ENCODE data around the gene RAB3GAP1.
"Not testable (repeated sequence)": the region's sequence is repeated elsewhere in the genome, so short reads cannot be mapped to it uniquely, and the experiment has no call there.

RAB3GAP1 gene

DNA sequence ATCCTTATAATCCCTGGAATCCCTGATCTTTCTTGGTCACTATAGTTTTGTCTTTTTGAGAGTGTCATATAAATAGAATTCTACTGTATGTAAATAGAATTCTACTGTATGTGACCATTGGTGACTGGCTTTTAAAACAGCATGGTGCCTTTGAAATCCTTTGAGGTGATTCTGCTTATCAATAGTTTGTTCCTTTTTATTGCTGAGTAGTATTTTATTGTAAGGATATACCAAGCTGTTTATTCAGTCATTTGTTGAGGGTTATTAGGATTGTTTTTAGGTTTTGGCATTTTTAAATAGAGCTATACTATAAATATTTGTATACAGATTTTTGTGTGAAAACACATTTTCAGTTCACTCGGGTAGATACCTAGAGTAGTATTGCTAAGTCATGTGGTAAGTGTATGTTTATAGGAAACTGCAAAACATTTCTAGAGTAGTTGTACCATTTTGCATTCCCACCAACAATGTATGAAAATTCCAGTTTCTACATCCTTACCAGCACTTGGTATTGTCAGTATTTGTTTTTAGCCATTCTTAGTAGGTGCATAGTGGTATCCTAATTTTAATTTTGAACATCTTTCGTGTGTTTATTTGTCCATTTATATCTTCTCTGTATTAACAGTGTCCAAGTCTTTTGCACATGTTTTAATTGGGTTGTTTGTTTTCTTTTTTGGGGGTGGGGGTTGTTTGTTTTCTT lies 45.6 kb downstream of the RAB3GAP1 start:
- no peak overlapping the region for H3K4me3 ChIP-seq (ENCODE audit: low read depth, low read length)
- no peak for DNase-seq (ENCODE audit: low read depth)
- TF ChIP-seq, protein P1, sequence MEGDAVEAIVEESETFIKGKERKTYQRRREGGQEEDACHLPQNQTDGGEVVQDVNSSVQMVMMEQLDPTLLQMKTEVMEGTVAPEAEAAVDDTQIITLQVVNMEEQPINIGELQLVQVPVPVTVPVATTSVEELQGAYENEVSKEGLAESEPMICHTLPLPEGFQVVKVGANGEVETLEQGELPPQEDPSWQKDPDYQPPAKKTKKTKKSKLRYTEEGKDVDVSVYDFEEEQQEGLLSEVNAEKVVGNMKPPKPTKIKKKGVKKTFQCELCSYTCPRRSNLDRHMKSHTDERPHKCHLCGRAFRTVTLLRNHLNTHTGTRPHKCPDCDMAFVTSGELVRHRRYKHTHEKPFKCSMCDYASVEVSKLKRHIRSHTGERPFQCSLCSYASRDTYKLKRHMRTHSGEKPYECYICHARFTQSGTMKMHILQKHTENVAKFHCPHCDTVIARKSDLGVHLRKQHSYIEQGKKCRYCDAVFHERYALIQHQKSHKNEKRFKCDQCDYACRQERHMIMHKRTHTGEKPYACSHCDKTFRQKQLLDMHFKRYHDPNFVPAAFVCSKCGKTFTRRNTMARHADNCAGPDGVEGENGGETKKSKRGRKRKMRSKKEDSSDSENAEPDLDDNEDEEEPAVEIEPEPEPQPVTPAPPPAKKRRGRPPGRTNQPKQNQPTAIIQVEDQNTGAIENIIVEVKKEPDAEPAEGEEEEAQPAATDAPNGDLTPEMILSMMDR (IDR thresholded peaks at IDR 0.05; ENCODE audit: low read depth, low read length): no peak

GRCh38 chr2:135099802-135100483 lies 47.9 kb downstream of the RAB3GAP1 start:
- H3K4me3 ChIP-seq (ENCODE audit: low read depth, low read length): no peak overlapping the region
- no peak for TF ChIP-seq MAX (IDR thresholded peaks at IDR 0.05; ENCODE audit: low read depth, low read length)
- TF ChIP-seq MYC (IDR thresholded peaks at IDR 0.05; ENCODE audit: low read depth, low read length): no peak
- TF ChIP-seq, protein P1 (IDR thresholded peaks at IDR 0.05; ENCODE audit: low read depth, low read length): no peak
- TF ChIP-seq POLR2A (IDR thresholded peaks at IDR 0.05; ENCODE audit: extremely low read depth, insufficient read length): no peak
- no peak for DNase-seq (ENCODE audit: low read depth)

DNA sequence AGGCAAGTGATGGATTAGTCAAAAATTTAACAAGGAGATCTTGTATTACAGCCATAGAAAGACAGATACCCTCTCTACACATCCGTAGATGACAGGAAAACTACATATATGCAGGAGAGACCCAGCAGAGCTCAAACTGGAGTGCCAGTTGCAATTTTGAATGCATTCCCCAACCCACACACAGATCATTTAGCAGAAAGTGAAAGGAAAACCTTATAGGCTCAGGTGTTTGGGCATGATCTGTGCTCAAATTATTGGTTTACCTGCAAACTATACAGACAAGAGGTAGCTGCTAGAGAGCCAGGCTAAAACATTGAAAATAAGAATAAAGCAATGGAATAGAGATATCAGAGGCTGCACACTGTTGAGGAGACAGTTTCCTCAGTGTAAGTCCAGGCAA lies 51.8 kb downstream of the RAB3GAP1 start:
- TF ChIP-seq MYC (IDR thresholded peaks at IDR 0.05; ENCODE audit: low read depth, low read length) (no peak), MAX (IDR thresholded peaks at IDR 0.05; ENCODE audit: low read depth, low read length) (no peak)
- TF ChIP-seq, protein P1 (IDR thresholded peaks at IDR 0.05; ENCODE audit: low read depth, low read length): no peak
- DNase-seq (ENCODE audit: low read depth): no peak
- no peak overlapping the region for H3K4me3 ChIP-seq (ENCODE audit: low read depth, low read length)

- not testable (repeated sequence) for H3K4me3 ChIP-seq (ENCODE audit: low read depth, low read length); DNase-seq (ENCODE audit: low read depth)
These were observed 53.6 kb downstream of the RAB3GAP1 start for GRCh38 chr2:135105513-135106316.

- TF ChIP-seq, protein P1 (IDR thresholded peaks at IDR 0.05; ENCODE audit: low read depth, low read length): no peak
- TF ChIP-seq MYC (IDR thresholded peaks at IDR 0.05; ENCODE audit: low read depth, low read length) (no peak), MAX (IDR thresholded peaks at IDR 0.05; ENCODE audit: low read depth, low read length) (no peak), POLR2A (IDR thresholded peaks at IDR 0.05; ENCODE audit: extremely low read depth, insufficient read length) (no peak)
- H3K4me3 ChIP-seq (ENCODE audit: low read depth, low read length): no peak overlapping the region
- no peak for DNase-seq (ENCODE audit: low read depth)
These were observed 61.2 kb downstream of the RAB3GAP1 start for GRCh38 chr2:135113322-135113721.

GRCh38 chr2:135119582-135119981 lies 67.5 kb downstream of the RAB3GAP1 start:
- TF ChIP-seq MYC (IDR thresholded peaks at IDR 0.05; ENCODE audit: low read depth, low read length): no peak
- no peak for TF ChIP-seq POLR2A (IDR thresholded peaks at IDR 0.05; ENCODE audit: extremely low read depth, insufficient read length)
- H3K4me3 ChIP-seq (ENCODE audit: low read depth, low read length): no peak overlapping the region
- no peak for DNase-seq (ENCODE audit: low read depth)

Measured in NB4 (cell line).